Measurements from ENCODE around the gene CTBP1.
A peak's percentile ranks its signal among the peaks of the same experiment; 100 is the strongest.

CTBP1 gene

GRCh38 chr4:1297023-1297395, 48.1 kb upstream of the CTBP1 start:
- Histone ChIP-seq H4K20me1 (ENCODE audit: insufficient read depth, low read length) (no peaks in the 10 kb centered on the region), H2AFZ (ENCODE audit: low read length) (no peak overlapping the region), H3K4me3 (ENCODE audit: low read depth, low read length, poor library complexity, severe bottlenecking) (no peak overlapping the region), H3K4me2 (ENCODE audit: low read length) (no peak overlapping the region), H3K79me2 (ENCODE audit: insufficient read depth, low read length) (peaks cover 14% of the 10 kb centered on the region), H3K9me2 (ENCODE audit: low read depth, low read length) (no peaks in the 10 kb centered on the region), H3K27ac (ENCODE audit: low read depth, low read length, poor library complexity, severe bottlenecking) (no peak overlapping the region), H3K27me3 (ENCODE audit: insufficient read depth, low read length) (no peaks in the 10 kb centered on the region), H3K9me3 (ENCODE audit: low read length) (no peaks in the 10 kb centered on the region), H3K36me3 (ENCODE audit: insufficient read depth, low read length) (peaks cover 5% of the 10 kb centered on the region; the same call in 1 of the 2 replicates), H3K9ac (ENCODE audit: low read length) (no peak overlapping the region), H3F3A (ENCODE audit: insufficient read depth, low read length) (no peaks in the 10 kb centered on the region), H3K4me1 (ENCODE audit: insufficient read depth, low read length, severe bottlenecking) (peaks cover 29% of the 10 kb centered on the region)
- no peak for TF ChIP-seq CTCF (IDR thresholded peaks at IDR 0.05; ENCODE audit: low read length)
- TF ChIP-seq EZH2 (IDR thresholded peaks at IDR 0.05; ENCODE audit: borderline replicate concordance, low read length), result no peak

GRCh38 chr4:1296324-1297022, 47.5 kb upstream of the CTBP1 start:
- Histone ChIP-seq H3K27me3 (ENCODE audit: insufficient read depth, low read length) (no peaks in the 10 kb centered on the region), H3K27ac (ENCODE audit: low read depth, low read length, poor library complexity, severe bottlenecking) (no peak overlapping the region), H3K36me3 (ENCODE audit: insufficient read depth, low read length) (peaks cover 1% of the 10 kb centered on the region; the same call in 1 of the 2 replicates), H2AFZ (ENCODE audit: low read length) (no peak overlapping the region), H3K79me2 (ENCODE audit: insufficient read depth, low read length) (peaks cover 18% of the 10 kb centered on the region), H3F3A (ENCODE audit: insufficient read depth, low read length) (no peaks in the 10 kb centered on the region), H3K9me3 (ENCODE audit: low read length) (no peaks in the 10 kb centered on the region), H3K4me2 (ENCODE audit: low read length) (no peak overlapping the region), H3K4me1 (ENCODE audit: insufficient read depth, low read length, severe bottlenecking) (peaks cover 34% of the 10 kb centered on the region), H3K4me3 (ENCODE audit: low read depth, low read length, poor library complexity, severe bottlenecking) (no peak overlapping the region), H4K20me1 (ENCODE audit: insufficient read depth, low read length) (no peaks in the 10 kb centered on the region), H3K9ac (ENCODE audit: low read length) (no peak overlapping the region), H3K9me2 (ENCODE audit: low read depth, low read length) (no peaks in the 10 kb centered on the region)
- no peak for TF ChIP-seq EZH2 (IDR thresholded peaks at IDR 0.05; ENCODE audit: borderline replicate concordance, low read length)
- no peak for TF ChIP-seq CTCF (IDR thresholded peaks at IDR 0.05; ENCODE audit: low read length)

DNA sequence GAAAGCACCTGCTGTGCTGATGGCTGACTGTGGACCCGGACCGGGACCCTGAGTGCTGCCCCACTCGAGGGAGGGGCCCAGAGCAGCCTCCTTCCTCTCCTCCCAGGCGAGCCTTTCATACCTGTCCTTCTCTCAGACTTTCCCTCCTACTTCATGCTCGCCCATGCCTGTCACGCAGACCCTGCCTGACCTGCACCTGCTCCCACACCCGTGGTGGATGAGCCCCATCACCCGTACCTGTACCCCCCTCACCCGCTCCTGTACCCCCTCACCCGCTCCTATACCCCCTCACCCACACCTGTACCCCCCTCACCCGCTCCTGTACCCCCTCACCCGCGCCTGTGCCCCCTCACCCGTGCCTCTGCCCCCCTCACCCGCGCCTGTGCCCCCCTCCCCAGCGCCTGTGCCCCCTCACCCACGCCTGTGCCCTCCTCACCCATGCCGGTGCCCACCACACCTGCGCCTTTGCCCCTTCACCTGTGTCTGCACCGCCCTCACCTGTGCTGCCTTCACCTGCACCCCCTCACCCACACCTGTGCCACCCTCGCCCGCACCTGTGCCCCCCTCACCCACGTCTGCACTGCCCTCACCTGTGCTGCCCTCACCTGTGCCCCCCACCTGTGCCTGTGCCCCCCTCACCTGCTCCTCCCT, 46.6 kb upstream of the CTBP1 start:
- H2AFZ ChIP-seq (ENCODE audit: low read length), result no peak overlapping the region
- H3K36me3 ChIP-seq (ENCODE audit: insufficient read depth, low read length), result no peaks in the 10 kb centered on the region
- no peak overlapping the region for H3K9ac ChIP-seq (ENCODE audit: low read length)
- H3K79me2 ChIP-seq (ENCODE audit: insufficient read depth, low read length), result peaks cover 27% of the 10 kb centered on the region
- H3K27me3 ChIP-seq (ENCODE audit: insufficient read depth, low read length), result no peaks in the 10 kb centered on the region
- no peaks in the 10 kb centered on the region for H3K9me3 ChIP-seq (ENCODE audit: low read length)
- H3K4me3 ChIP-seq (ENCODE audit: low read depth, low read length, poor library complexity, severe bottlenecking), result no peak overlapping the region
- H3K4me2 ChIP-seq (ENCODE audit: low read length), result peak overlapping the region; percentile 42; the same call in 1 of the 2 replicates
- no peaks in the 10 kb centered on the region for H4K20me1 ChIP-seq (ENCODE audit: insufficient read depth, low read length)
- no peaks in the 10 kb centered on the region for H3F3A ChIP-seq (ENCODE audit: insufficient read depth, low read length)
- peaks cover 44% of the 10 kb centered on the region for H3K4me1 ChIP-seq (ENCODE audit: insufficient read depth, low read length, severe bottlenecking)
- no peak overlapping the region for H3K27ac ChIP-seq (ENCODE audit: low read depth, low read length, poor library complexity, severe bottlenecking)
- no peaks in the 10 kb centered on the region for H3K9me2 ChIP-seq (ENCODE audit: low read depth, low read length)
- TF ChIP-seq CTCF (IDR thresholded peaks at IDR 0.05; ENCODE audit: low read length), result no peak
- TF ChIP-seq EZH2 (IDR thresholded peaks at IDR 0.05; ENCODE audit: borderline replicate concordance, low read length), result no peak

All from OCI-LY1 (cell line).